ENCODE data around the gene PTCHD4.

GRCh38 chr6:48111575-48111974 lies 578 bp upstream of the PTCHD4 start:
- TF ChIP-seq, protein P1, sequence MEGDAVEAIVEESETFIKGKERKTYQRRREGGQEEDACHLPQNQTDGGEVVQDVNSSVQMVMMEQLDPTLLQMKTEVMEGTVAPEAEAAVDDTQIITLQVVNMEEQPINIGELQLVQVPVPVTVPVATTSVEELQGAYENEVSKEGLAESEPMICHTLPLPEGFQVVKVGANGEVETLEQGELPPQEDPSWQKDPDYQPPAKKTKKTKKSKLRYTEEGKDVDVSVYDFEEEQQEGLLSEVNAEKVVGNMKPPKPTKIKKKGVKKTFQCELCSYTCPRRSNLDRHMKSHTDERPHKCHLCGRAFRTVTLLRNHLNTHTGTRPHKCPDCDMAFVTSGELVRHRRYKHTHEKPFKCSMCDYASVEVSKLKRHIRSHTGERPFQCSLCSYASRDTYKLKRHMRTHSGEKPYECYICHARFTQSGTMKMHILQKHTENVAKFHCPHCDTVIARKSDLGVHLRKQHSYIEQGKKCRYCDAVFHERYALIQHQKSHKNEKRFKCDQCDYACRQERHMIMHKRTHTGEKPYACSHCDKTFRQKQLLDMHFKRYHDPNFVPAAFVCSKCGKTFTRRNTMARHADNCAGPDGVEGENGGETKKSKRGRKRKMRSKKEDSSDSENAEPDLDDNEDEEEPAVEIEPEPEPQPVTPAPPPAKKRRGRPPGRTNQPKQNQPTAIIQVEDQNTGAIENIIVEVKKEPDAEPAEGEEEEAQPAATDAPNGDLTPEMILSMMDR (IDR thresholded peaks at IDR 0.05): no peak
- TF ChIP-seq USF2 (IDR thresholded peaks at IDR 0.05) (no peak), POLR2A (IDR thresholded peaks at IDR 0.05; ENCODE audit: low read length) (no peak)
